Measurements from ENCODE around the gene RCN1. TPM values are rescaled to one million over a fixed set of nuclear protein-coding genes. Genes with fewer than 3 reads are reported as not detected.

RCN1 gene
- total RNA-seq, 2 experiments from 2014 or later: 24.8 to 29.6 TPM

- no peaks in the 10 kb centered on the region for H3K36me3 Mint-ChIP-seq (ENCODE audit: low read depth)
- H3K9me3 Mint-ChIP-seq: no peaks in the 10 kb centered on the region
- intact Hi-C loops (cut with micrococcal nuclease): no loop called here
Observed at GRCh38 chr11:32149748-32150147, 58.9 kb downstream of the RCN1 start.

GRCh38 chr11:32151027-32151426 lies 60.2 kb downstream of the RCN1 start:
- Mint-ChIP-seq H3K4me3 (no peak overlapping the region), H3K4me1 (ENCODE audit: low read depth) (no peaks in the 10 kb centered on the region), H3K9me3 (no peaks in the 10 kb centered on the region), H3K27me3 (ENCODE audit: low read depth) (peaks cover 14% of the 10 kb centered on the region), H3K27ac (no peak overlapping the region), H3K36me3 (ENCODE audit: low read depth) (no peaks in the 10 kb centered on the region)
- no peak for DNase-seq
- intact Hi-C loops (cut with micrococcal nuclease): no loop called here
- CTCF ChIA-PET: no interaction called here

More at GRCh38 chr11:32149748-32150147, 58.9 kb downstream of the RCN1 start:
- Mint-ChIP-seq H3K4me3 (no peak overlapping the region), H3K27me3 (ENCODE audit: low read depth) (peaks cover 14% of the 10 kb centered on the region), H3K27ac (no peak overlapping the region), H3K4me1 (ENCODE audit: low read depth) (no peaks in the 10 kb centered on the region)
- DNase-seq: no peak
- CTCF ChIA-PET: interaction anchor here (0.6 to 0.9 kb wide), 3 partner anchors 18 to 102 kb away, joined by 3 read pairs; no protein-coding TSS in a partner anchor

GRCh38 chr11:32152216-32152615 lies 61.3 kb downstream of the RCN1 start:
- DNase-seq: no peak
- no peak overlapping the region for H3K4me3 Mint-ChIP-seq
- H3K9me3 Mint-ChIP-seq: no peaks in the 10 kb centered on the region
- no peak overlapping the region for H3K27ac Mint-ChIP-seq
- H3K36me3 Mint-ChIP-seq (ENCODE audit: low read depth): no peaks in the 10 kb centered on the region
- intact Hi-C loops (cut with micrococcal nuclease): no loop called here
- CTCF ChIA-PET: no interaction called here
- H3K27me3 Mint-ChIP-seq (ENCODE audit: low read depth): peaks cover 14% of the 10 kb centered on the region
- H3K4me1 Mint-ChIP-seq (ENCODE audit: low read depth): no peaks in the 10 kb centered on the region

- H3K4me1 Mint-ChIP-seq (ENCODE audit: low read depth): no peaks in the 10 kb centered on the region
- no peak overlapping the region for H3K27ac Mint-ChIP-seq
- DNase-seq: no peak
- intact Hi-C loops (cut with micrococcal nuclease): no loop called here
- H3K27me3 Mint-ChIP-seq (ENCODE audit: low read depth): peaks cover 14% of the 10 kb centered on the region
- H3K4me3 Mint-ChIP-seq: no peak overlapping the region
- H3K9me3 Mint-ChIP-seq: no peaks in the 10 kb centered on the region
- CTCF ChIA-PET: no interaction called here
- no peaks in the 10 kb centered on the region for H3K36me3 Mint-ChIP-seq (ENCODE audit: low read depth)
Observed at GRCh38 chr11:32152821-32153220, 61.9 kb downstream of the RCN1 start.

GRCh38 chr11:32153747-32154146 lies 62.9 kb downstream of the RCN1 start:
- no peaks in the 10 kb centered on the region for H3K36me3 Mint-ChIP-seq (ENCODE audit: low read depth)
- H3K4me1 Mint-ChIP-seq (ENCODE audit: low read depth): no peaks in the 10 kb centered on the region
- CTCF ChIA-PET: interaction anchor here (1.1 kb wide), 1 partner anchor 97 kb away, joined by 3 read pairs; no protein-coding TSS in a partner anchor
- H3K4me3 Mint-ChIP-seq: no peak overlapping the region
- no peaks in the 10 kb centered on the region for H3K9me3 Mint-ChIP-seq
- H3K27me3 Mint-ChIP-seq (ENCODE audit: low read depth): peaks cover 14% of the 10 kb centered on the region
- H3K27ac Mint-ChIP-seq: no peak overlapping the region
- no peak for DNase-seq
- intact Hi-C loops (cut with micrococcal nuclease): no loop called here

GRCh38 chr11:32154275-32154674 lies 63.4 kb downstream of the RCN1 start:
- no peaks in the 10 kb centered on the region for H3K9me3 Mint-ChIP-seq
- no peaks in the 10 kb centered on the region for H3K36me3 Mint-ChIP-seq (ENCODE audit: low read depth)
- intact Hi-C loops (cut with micrococcal nuclease): no loop called here
- DNase-seq: peak; percentile 9
- H3K27me3 Mint-ChIP-seq (ENCODE audit: low read depth): peaks cover 15% of the 10 kb centered on the region
- no peak overlapping the region for H3K27ac Mint-ChIP-seq
- no peak overlapping the region for H3K4me3 Mint-ChIP-seq
- H3K4me1 Mint-ChIP-seq (ENCODE audit: low read depth): no peaks in the 10 kb centered on the region
- CTCF ChIA-PET: interaction anchor here (1.1 kb wide), 1 partner anchor 97 kb away, joined by 3 read pairs; no protein-coding TSS in a partner anchor

All from activated naive CD4-positive, alpha-beta T cell treated with anti-CD3 and anti-CD28 coated beads for 36 hours (primary cell).